ENCODE results near the gene XKR3.
"Not testable (repeated sequence)": the region's sequence is repeated elsewhere in the genome, so short reads cannot be mapped to it uniquely, and the experiment has no call there.

The XKR3 gene

DNA sequence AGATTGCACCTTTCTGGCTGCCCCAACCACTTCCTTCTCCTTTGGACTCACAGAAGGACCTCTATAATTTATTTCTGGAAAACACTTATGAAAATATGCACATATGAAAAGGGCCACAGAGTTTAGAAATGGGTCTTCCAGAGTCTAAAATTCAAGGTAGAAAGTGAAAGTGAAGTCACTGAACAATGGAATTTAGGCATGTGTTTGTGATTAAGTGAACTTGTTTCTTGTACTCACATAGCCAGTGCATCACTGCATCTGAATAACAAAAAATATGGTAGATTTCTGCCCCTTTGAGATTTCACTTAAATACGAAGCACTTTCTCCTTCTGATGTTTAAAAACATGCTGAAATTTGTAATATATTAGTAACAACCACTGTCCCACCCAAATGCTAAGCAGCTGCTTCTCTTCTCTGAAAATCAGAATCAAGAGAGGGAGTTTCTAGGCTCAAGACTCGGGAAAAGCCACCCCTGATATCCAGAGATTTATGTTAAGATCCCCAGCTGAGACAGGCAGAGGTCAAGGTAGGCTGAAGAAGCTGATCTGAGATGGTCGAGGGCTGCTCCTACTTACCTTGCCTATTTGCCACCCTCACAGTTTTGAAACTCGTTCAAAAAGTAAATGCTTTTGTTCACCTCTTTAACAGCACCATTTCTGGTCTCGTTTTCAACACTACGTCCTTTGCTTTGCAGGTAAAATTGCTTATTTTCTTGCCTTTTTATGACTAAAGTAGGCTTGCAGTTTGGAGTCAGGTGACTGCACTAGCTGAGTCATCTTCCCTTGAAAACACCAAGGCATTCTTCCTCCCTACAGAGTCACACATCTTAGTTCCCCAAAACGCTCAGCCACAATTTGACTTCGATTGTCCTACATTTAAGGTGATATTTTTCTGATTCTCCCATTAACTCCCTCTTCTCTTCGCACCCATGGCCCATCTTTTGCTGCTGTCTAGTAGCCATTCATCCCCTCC lies at the start of gene XKR3:
Gene XKR3, minus strand, starts transcription at position 696 of the 972 bp plus-strand sequence. CDS start 17,338 bp downstream, outside the sequence.
- peak; percentile 51 for DNase-seq

DNA sequence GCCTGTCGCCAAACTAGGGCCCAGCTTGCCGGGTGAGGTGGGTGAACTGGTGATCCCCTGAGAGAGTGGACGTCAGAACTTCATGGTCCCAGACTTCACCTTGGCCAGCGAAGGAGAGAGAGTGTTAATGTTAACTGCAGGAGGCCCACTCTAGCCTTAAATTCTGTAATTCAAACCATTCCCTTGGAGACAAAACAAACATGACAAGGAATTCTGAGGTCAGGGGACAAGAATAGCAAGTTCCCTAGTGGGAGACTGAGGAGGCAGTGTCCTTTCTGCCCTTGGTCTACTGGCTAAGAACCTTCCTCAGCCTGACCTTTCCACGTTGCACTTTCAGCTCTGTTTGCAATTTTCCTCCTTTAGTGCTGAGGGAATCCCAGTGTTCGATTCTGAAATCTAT lies 44.4 kb upstream of the XKR3 start:
- not testable (repeated sequence) for DNase-seq

DNA sequence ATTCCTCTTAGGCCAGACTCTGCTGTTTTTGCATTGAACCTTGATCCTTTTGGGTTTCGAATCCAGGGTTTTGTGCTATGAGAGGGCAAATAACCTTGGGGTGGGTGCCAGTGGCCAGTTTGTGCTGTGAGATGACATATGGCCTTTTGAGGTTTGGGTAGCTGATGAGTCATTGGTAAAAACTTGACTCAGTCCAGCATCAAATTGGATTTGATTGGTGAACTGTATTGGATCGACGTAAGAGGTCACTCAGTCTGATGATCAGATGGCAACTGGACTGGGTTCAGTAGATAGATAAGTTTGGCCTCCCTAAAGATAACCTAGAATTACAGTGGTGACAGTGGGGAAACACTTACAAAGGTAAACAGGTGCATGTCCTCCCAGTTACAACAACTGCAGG lies 41.0 kb upstream of the XKR3 start:
- no peak for DNase-seq

DNA sequence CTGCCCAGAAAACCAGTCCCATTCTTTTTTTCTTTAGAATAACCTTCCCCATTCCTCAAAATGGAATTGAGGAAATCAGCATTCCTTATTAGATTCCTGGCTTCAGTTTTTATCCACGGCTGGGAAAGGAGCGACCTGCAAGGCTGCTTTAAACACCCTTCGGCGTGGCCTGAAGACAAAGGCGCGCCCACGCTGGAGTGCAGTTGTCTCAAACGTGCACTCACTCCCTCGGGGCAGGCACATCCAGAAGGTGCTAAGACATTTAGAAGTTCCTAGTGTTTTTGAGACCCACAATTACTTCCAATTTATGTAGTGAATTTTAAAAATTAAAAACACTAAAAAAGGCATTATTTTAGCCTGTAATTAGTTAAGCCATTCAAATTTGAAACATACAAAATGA lies 31.6 kb upstream of the XKR3 start:
- not testable (repeated sequence) for DNase-seq

DNA sequence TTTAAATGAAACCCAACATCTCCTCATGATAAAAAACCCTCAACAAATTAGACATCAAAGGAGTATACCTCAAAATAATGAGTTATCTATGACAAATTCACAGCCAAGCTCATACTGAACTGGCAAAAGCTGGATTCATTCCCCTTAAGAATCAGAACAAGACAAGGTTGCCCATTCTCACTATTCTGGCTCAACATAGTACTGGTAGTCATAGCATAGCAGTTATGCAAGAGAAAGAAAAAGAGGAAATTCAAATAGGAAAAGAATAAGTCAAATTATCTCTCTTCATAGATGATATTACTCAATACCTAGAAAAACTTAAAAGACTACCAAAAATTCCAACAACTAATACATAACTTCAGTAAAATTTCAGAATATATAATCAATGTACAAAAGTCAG lies 29.4 kb upstream of the XKR3 start:
- DNase-seq, result no peak

DNA sequence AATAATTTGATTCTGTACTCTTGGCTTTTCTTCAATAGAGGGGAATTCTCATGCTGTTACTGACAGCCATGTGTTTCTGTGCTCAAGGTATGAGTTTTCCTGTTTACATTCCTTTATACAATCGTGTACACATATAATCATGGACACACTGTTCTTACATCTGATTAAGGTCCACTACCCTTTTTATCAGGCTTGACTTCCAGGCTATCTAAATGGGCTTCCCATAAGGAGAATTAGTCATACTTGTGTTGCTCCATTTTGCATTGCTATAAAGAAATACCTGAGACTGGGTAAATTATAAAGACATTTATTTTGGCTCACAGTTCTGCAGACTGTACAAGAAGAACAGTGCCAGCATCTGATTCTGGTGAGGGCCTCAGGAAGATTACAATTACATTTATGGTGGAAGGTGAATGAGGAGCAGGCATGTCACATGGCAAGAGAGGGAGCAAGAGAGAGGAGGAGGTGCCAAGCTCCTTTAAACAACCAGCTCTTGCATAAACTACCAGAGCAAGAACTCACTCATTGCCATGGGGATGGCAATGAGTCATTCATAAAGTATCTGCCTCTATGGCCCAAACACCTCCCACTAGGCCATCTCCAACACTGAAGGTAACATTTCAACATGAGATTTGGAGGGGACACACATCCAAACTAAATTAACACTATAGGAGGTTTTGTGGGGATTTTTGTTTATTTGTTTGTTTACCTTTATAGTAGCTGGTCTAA lies 26.2 kb upstream of the XKR3 start:
- not testable (repeated sequence) for DNase-seq

DNA sequence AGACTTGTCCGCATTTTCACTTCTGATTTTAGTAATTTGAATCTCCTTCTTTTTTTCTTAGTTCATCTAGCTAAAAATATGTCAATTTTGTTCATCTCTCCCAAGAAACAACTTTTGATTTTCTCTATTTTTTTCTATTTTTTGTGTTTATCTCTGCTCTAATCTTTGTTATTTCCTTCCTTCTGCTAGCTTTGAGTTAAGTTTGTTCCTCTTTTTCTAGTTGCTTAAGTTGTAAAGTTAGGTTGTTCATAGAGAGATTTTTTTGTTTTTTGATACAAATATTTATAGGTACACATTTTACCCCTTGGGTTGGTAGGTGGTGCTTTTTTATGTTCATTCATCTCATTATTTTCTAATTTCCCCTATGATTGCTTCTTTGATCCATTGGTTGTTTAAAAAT lies 22.1 kb upstream of the XKR3 start:
- no peak for DNase-seq

DNA sequence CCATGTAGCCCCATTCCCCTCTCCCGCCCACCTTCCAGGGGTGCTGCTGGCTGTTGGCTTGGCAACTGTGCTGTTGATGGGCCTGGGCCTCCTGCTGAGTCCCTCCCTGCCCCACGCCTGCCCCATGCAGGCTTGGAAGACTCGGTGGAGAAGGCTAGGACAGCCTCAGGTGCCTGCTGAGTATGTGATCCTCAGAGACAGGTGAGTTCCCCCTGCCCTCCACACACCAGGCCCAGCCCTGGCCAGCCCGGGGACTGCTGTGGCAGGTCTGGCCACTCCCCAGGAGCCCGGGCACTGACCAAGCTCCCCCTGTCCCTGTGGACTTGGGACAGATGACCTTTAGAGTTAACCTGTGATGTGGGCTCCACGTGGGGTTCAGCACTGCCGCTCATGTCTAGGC lies 20.7 kb upstream of the XKR3 start:
- no peak for DNase-seq

DNA sequence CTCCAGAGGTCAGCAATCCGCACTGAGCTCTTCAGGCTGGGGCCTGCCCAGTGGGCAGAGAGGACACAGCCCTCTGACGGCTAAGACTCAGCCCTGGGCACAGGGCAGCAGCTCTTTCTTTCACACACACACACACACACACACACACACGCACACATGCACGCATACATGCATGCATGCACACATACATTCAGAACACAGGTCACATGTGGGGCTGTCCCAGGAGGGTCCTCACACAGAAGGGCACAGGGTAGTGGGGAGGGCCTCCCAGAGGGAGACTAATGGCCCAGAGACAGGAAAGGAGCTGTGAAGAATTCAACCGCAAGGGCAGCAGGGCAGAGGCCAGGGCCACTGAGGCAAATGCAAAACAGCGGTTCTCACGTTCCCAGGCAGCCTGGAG lies 20.3 kb upstream of the XKR3 start:
- no peak for DNase-seq

DNA sequence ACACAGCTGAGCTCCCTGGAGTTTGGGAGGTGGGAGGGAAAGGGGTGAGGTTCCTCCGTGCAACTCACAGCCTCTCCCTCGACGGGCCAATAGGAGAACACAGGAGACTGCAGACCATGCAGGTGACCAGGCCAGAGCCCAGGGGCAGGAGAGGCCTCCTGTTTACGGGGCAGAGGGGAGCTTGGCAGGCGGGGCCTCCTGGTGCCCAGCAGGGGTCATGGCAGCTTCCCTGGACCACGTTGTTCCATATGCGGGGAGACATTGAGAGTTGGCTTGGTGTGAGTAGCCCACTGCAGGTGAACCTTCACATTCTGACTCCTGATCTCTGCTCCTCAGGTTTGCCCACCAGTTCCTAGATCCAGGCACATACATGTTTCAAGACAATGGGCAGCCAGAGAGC lies 19.3 kb upstream of the XKR3 start:
- DNase-seq, result no peak

DNA sequence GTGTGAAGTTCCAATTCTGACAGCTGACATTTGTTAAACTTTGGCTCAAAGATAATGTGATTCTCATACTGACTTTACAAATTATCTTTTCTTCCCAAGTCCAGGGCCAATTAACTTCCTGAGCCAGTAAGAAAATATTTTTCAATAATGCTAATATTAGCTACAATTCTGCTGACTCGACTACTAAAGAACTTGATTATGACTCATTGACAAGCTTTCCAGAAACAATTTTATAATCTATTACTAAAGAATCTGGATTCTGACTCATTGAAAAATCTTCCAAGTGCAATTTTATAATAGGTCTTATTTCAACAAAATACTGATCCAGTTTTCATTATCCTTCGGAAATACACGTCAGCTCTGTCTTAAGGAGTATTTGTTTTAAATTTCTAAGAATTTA lies 12.9 kb upstream of the XKR3 start:
- no peak for DNase-seq

DNA sequence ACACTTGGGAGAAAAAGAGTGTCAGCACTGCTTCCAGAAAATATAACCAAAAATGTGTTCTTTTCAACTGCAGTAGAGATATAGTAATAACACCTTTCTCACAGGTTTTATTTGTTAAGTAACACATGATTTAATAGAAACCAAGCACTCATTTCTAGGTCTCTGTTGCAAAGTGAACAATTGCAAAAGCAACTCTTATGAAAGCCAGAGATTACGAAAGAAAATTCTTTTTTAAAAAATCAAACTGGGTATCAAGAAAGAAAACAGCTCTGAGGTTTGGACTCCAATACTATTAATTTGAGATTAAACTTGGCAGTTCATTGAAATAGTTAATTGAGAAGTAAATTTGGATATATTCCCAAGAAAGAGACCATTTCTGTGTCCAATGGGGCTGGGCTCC lies 9.8 kb upstream of the XKR3 start:
- no peak for DNase-seq

DNA sequence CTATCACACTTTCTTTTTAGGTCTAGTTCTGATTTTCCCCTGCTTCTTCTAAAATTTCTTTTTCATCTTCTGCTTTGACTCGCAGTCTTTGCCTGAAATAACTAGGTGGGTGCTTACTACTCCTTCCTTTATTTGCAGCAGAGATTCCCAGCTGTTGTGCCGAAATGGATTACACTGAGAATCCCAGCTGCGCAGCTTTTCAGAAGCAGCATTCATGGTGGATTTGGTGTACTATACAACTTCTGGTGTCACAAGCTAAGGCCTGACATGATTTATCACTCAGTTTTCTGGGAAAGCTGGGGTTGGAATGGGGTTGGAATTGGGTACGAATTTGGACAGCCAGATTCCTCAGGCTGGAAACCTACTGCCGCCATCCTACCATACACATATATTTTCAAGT lies 6.0 kb upstream of the XKR3 start:
- no peak for DNase-seq

DNA sequence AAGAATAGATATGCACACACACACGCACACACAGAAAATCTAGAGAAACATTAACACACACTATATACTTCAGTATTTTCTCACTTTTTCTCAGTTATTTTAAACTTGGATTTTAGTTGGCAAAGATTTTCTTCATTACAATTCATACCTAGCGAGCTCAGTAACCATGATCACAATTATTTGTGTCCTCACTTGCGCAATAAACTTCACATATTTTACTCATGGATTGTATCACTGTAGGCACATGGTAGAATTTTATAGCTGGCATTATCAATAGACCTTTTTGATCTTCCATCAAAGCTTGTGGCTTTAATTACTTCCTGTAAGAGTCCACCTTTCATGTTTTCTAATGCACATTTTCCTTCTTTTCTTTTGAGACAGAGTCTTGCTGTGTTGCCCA lies 4.8 kb upstream of the XKR3 start:
- no peak for DNase-seq

DNA sequence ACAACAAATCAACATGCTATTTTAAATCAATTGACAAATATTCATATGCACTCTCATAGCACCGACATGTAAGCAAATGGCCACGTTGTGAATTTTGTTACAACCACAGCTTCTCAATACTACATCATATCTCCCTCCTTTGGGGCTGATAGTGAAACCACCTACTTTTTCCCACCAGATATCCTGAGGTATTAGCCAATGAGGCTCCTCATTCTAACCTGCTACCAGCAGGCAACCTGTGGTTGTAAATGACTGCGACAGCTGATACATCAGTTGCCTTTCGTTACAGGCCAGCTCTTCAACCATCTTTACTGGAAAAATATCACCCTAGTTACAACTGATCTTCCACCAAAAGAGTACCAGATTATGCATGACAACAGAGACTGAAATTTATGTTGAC lies 3.7 kb upstream of the XKR3 start:
- no peak for DNase-seq

DNA sequence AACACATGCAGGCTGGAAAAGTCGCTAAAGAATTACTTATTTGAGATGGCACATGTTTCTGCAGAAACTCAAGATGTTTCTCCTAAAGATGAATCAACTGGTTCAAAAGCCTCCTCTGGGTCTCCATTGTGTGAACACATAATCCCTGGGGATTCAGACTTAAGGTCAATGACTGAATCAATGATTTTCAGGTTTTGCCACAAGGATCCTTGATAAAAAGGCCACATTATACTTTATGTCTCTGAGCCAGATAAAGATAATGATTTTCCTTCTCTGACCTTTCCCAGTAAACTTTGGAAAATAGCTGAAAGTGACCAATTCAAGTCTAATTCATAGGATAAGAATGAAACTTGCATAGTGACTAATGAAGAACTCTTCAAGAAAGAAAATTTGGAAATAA lies 2.3 kb upstream of the XKR3 start:
- no peak for DNase-seq

DNA sequence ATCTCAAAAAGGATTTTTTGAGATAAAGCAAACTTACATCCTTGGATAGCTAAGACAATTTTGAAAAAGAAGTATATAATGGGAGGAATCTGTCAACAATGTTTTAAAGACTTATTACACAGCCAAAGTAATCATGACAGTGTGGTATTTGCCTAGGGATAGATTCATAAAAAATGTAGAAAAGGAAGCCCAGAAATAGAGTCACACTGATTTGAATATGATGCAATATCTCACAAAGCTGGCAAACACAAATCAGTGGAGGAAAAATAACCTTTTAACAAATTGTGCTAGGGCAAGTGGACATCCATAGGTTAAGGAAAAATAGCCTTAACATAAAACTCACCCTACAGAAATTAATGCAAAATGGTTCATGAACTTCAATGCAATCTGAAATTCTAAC lies 6.0 kb downstream of the XKR3 start:
- no peak for DNase-seq

DNA sequence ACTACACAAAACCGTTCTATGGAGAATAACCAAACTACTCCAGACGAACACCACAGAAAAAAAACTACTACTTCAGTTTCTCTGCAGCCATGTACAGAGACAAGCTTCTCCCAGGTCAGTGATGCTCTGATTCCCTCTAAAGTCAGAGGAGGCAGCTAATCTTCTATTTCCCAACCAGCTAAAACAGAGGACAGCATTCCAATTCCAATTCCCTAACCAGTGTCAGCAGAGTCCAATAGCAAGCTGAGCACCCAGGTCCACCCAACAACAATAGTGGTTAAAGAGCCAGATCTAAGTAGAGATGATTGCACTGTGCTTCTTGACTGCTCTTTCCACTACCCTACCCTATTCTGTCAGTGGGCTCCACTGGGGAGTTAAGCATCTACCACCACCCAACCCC lies 6.7 kb downstream of the XKR3 start:
- no peak for DNase-seq

DNA sequence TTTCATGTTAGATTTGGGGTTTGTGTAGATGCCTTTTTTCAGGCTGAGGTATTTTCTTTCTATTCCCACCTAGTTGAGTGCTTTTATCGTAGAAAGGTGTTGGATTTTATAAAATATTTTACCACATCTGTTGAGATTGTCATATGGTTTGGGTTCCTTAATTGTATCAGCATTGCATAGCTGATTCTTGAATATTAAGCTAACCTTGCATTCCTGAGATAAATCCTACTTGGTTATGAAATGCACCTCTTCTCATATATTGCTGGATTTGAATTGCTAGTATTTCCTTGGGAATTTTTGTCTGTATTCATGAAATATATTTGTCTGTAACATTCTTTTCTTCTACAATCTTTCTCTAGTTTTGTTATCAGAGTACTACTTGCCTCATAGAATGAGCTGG lies 10.1 kb downstream of the XKR3 start:
- DNase-seq, result no peak

DNA sequence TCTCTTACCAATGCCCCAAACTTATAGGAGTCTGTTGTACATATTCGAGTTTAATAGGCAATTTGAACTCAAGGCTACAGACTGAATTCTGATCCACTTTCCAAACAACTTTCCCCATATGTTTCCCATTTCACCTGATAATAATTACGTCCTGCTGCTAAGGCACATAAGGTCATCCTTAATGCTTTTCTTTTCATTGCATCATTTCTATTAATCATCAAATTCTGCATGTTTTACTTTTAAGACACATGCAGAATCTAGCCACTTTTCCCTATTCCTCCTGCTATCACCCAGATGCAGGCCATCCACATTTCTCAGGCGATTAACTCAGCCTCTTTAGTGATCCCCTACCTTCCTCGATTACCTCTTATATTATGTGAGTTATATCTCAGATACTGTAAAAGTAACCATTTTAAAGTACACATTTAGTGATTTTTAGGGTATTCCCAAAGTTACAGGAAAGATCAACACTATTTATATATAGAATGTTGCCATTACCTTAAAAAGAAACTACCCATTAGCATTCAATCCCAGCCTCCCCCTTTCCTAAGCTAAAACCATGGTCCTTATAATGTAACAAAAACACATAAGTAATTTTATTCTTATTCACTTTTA lies 14.9 kb downstream of the XKR3 start:
- DNase-seq, result no peak

DNA sequence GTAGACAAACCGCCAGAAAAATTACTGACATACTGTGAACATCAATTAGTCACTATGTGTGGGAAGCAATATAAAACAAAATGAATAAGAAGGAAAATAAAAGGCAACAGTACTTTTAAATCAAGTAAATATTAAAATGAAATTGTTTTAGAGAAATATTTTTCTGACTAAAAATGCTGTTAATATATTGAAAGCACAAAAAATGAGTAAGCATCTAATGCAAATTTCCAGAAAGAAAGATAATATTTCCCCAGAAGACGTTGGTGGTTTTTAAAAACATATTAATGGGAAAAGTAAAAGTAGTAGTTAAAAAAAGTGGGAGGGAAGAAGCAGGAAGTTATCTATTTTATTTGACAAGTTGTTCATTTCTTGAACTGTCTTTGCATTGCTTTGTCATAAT lies 16.5 kb downstream of the XKR3 start:
- DNase-seq, result no peak

DNA sequence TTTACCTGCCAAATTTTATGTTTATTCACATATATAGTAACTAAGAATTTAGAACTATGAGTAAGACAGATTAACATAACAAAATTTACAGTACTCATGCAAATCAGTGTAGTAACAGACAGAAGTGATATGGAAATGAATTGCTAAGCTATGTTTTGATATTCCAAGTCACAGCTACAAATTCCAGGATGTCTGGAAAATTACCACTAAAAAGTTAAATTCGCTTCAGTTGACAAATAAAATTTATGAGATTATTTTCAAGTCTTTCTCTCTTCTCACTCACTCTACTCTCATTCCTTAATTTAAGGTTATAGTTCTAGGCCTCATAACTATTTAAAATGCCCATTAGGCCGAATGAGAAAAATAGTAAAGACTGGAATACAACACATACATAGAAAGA lies 18.1 kb downstream of the XKR3 start:
- no peak for DNase-seq

DNA sequence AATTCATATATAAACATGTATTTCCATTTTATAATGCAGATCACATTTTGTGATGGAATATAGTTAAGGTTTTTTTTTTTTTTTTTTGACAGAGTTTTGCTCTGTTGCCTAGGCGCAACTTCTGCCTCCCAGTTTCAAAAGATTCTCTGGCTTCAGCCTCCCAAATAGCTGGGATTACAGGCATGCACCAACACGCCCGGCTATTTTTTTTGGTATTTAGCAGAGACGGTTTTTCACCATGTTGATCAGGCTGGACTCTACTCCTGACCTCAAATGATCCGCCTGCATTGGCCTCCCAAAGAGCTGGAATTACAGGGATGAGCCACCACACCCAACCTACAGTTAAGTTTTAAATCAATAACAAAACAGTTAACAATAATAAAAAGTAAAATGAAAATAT lies 18.8 kb downstream of the XKR3 start:
- no peak for DNase-seq

DNA sequence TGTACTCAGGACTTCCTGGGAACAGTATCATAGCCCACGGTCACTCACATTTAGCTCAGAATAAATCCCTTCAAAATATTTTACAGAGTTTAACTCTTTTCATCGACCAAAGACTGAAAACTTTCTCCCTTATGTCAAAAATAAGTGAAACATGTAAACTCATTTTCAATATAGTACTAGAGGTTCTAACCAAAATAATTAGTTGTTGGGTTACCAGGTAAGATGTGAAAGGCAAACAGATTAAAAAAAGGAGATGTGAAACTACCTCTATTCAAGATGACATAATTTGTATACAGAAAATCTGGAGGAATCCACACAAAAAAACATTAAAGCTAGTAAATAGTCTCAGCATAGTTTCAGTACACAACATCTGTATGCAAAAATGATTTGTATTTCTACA lies 20.3 kb downstream of the XKR3 start:
- no peak for DNase-seq
